Activated gamma-delta T cell treated with anti-CD3 and anti-CD28 coated beads, Interleukin-2, amount 50 U/mL, for 16 hours (primary cell): Measurements from ENCODE around the gene GLIS1.

Experiments
- DNase-seq: peaks from one replicate; pipeline ENCODE4 v3.0.0-alpha.2; 2020; ENCODE audit warnings: low read depth

GLIS1 gene

GRCh38 chr1:53529555-53529954 is 209.4 kb downstream of the GLIS1 start:
- no peak for DNase-seq

GRCh38 chr1:53527368-53527767 is 211.6 kb downstream of the GLIS1 start:
- DNase-seq = no peak

- DNase-seq = no peak
Observed at GRCh38 chr1:53526451-53527101, 212.4 kb downstream of the GLIS1 start.

DNA sequence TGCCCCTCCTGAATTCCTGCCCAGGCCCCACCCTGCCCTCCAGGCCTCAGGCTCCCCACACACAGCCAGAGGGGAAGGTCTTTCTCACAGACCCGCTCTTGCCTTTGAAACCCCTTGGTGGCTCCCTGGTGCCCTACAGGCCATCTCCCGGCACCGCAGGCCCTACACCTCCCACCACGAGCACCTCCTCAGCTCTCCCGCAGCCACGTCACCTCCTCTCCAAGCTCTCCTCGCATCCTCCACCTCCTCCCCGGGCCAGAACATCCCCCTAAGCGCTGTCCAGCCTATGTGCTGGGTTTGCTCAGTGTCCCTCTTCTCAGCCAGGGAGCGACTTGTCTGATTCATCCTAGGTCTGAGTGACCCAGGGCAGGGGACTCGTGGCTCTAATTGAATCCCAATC is 213.4 kb downstream of the GLIS1 start:
- DNase-seq = no peak

DNA sequence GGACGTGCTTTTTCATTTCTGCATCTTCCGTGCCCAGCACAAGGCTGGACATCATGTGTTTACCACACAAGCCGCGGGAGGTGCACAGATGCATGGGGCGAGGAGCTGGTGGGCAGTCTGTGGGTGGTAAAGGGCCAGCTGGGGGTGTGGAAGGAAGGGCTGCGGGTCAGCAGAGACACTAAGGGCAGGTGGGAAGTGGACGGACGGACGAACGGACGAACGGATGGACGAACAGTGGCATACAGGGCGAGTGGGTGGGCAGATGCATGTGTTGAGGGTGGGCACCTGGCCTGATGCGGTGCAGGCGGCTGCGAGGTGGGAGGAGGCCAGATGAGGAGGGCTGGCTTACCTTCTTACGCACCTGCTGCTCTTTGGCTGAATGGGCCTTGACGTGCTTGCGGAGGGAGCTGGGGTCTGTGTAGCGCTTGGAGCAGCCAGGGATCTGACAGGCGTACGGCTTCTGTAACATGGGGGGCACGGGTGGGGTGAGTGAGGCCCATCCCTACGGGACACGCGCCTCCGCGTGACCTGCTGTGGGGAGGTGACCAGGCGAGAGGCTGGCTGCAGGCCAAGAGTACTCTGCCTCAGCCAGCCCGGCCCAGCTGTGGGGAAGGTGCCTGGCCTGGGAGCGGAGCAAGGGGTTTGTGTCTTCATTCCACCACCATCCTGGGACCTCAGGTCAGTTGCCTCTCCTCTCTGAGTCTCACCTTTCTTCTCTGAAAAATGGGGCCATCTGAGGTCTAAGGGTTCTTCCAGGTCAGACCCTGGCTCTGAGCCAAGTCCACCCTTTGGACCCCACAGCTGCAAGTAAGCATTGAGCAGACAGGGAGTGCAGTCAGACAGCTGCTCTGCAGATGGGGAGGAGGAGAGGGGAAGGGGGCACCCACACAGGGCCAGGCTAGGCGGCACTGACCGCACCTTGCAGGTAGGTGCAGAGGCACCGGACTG is 214.3 kb downstream of the GLIS1 start:
- DNase-seq = no peak

GRCh38 chr1:53521924-53522552 is 216.9 kb downstream of the GLIS1 start:
- DNase-seq = no peak

DNA sequence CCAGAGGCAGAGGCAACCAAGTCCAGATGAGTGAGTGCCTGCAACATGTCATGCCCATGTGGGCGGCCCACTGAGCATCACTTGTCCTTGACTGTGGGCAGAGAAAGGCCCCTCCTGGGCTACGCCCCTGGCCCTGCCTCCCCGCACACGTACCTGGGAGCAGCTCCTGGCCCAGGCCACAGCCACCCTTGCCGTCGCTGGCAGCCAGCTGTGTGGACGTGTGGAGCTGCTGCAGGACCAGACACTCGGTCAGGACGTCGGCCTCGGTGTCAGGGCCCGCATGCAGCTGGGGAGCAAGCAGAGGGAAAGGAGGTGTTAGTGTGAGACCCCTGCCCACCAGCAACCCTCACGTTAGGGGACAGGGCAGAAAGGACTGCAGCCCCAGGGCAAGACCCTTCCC is 218.5 kb downstream of the GLIS1 start:
- DNase-seq = no peak

DNA sequence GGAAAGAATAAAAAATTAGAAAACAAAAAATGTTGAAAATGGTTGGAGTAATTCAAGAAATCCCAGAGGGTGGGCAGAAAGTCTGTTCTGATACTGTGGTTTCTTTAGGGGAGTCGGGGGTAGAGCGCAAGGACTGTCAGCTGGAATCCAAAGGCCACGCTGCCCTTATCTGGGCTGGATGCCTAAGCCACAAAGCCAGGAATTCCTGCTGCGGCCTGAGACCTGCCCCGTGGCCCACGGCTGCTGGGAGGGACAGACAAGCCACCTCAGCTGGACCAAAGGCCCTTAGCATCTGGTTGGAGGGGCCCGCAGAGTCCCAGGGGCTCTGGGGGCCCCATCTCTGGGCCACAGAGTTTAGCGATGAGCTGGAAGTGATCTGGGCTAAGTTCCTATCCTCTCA is 219.5 kb downstream of the GLIS1 start:
- no peak for DNase-seq

GRCh38 chr1:53518775-53519174 is 220.2 kb downstream of the GLIS1 start:
- DNase-seq = no peak

- DNase-seq = no peak
Observed at GRCh38 chr1:53517821-53518352, 221.1 kb downstream of the GLIS1 start.

- DNase-seq = no peak
Observed at GRCh38 chr1:53517109-53517508, 221.9 kb downstream of the GLIS1 start.

DNA sequence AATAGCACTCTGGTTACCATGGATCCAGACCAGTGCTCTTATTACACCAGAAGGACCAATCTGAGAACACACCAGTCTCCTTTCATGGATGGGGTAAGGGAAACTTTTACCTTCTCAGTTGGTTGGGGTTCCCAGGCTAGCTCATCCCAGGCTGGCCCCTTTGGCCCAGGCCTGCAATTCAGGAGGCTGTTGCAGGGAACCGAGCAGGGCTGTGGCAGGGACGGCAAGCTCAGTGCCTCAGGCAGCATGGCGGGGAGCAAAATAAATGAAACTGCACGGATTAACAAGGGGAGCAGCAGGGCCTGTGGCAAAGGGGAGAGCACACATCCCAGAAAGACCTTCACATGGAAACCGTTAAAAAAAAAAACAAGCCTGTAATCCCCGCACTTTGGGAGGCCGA is 222.8 kb downstream of the GLIS1 start:
- DNase-seq = no peak

GRCh38 chr1:53514436-53514835 is 224.5 kb downstream of the GLIS1 start:
- no peak for DNase-seq

- DNase-seq = no peak
Observed at GRCh38 chr1:53513846-53514245, 225.1 kb downstream of the GLIS1 start.

- no peak for DNase-seq
Observed at GRCh38 chr1:53512807-53513755, 225.9 kb downstream of the GLIS1 start.

GRCh38 chr1:53511933-53512806 is 226.8 kb downstream of the GLIS1 start:
- no peak for DNase-seq

GRCh38 chr1:53511323-53511932 is 227.5 kb downstream of the GLIS1 start:
- DNase-seq = no peak

- DNase-seq = no peak
Observed at GRCh38 chr1:53510215-53510614, 228.7 kb downstream of the GLIS1 start.

GRCh38 chr1:53509775-53510174 is 229.2 kb downstream of the GLIS1 start:
- no peak for DNase-seq
